ENCODE measurements around the gene MRTFA. TPM values are rescaled to one million over a fixed set of nuclear protein-coding genes. Genes with fewer than 3 reads are reported as not detected.
A peak's percentile ranks its signal among the peaks of the same experiment; 100 is the strongest.
"Not testable (repeated sequence)": the region's sequence is repeated elsewhere in the genome, so short reads cannot be mapped to it uniquely, and the experiment has no call there.

The MRTFA gene
- total RNA-seq, 1 donor from 2014 or later, result 64.2 TPM

- no peak for DNase-seq (ENCODE audit: low spot score)
Observed at GRCh38 chr22:40659166-40659565, 22.6 kb upstream of the MRTFA start.

- not testable (repeated sequence) for DNase-seq (ENCODE audit: low spot score)
Observed at GRCh38 chr22:40656651-40657050, 20.1 kb upstream of the MRTFA start.

- DNase-seq (ENCODE audit: low spot score), result not testable (repeated sequence)
Observed at GRCh38 chr22:40655941-40656340, 19.4 kb upstream of the MRTFA start.

GRCh38 chr22:40654522-40655167, 18.1 kb upstream of the MRTFA start:
- peak; percentile 69 for DNase-seq (ENCODE audit: low spot score)

GRCh38 chr22:40653361-40653760, 16.8 kb upstream of the MRTFA start:
- DNase-seq (ENCODE audit: low spot score), result no peak

GRCh38 chr22:40651563-40652501, 15.3 kb upstream of the MRTFA start:
- peak; percentile 95 for DNase-seq (ENCODE audit: low spot score)

GRCh38 chr22:40651057-40651456, 14.5 kb upstream of the MRTFA start:
- no peak for DNase-seq (ENCODE audit: low spot score)

- no peak for DNase-seq (ENCODE audit: low spot score)
Observed at GRCh38 chr22:40648386-40648785, 11.9 kb upstream of the MRTFA start.

- no peak for DNase-seq (ENCODE audit: low spot score)
Observed at GRCh38 chr22:40645579-40646197, 9.2 kb upstream of the MRTFA start.

- no peak for DNase-seq (ENCODE audit: low spot score)
Observed at GRCh38 chr22:40642316-40642715, 5.8 kb upstream of the MRTFA start.

- no peak for DNase-seq (ENCODE audit: low spot score)
Observed at GRCh38 chr22:40641269-40641668, 4.8 kb upstream of the MRTFA start.

- peak; percentile 41 for DNase-seq (ENCODE audit: low spot score)
Observed at GRCh38 chr22:40638261-40638660, 1.7 kb upstream of the MRTFA start.

GRCh38 chr22:40637183-40638150, 948 bp upstream of the MRTFA start:
- DNase-seq (ENCODE audit: low spot score), result peak; percentile 53

GRCh38 chr22:40635940-40636379, 559 bp downstream of the MRTFA start:
- DNase-seq (ENCODE audit: low spot score), result peak; percentile 45

- DNase-seq (ENCODE audit: low spot score), result peak; percentile 13
Observed at GRCh38 chr22:40635043-40635939, 1.2 kb downstream of the MRTFA start.

- peak; percentile 22 for DNase-seq (ENCODE audit: low spot score)
Observed at GRCh38 chr22:40634119-40634903, 2.2 kb downstream of the MRTFA start.

- no peak for DNase-seq (ENCODE audit: low spot score)
Observed at GRCh38 chr22:40633036-40633435, 3.5 kb downstream of the MRTFA start.

GRCh38 chr22:40631925-40632324, 4.6 kb downstream of the MRTFA start:
- no peak for DNase-seq (ENCODE audit: low spot score)

GRCh38 chr22:40628354-40629042, 8.0 kb downstream of the MRTFA start:
- DNase-seq (ENCODE audit: low spot score), result no peak
